Brain microvascular endothelial cell (primary cell): Measurements from ENCODE around the gene RNFT2.

Experiments used
- DNase-seq: peaks from one replicate; pipeline ENCODE4 v3.0.0-alpha.2; 2020
- H3K27ac ChIP-seq: fragments of 250-450 bp; sonication (Bioruptor Pico); 2 replicates; pipeline ENCODE4 v1.5.1; 2020; ENCODE audit warnings: mild to moderate bottlenecking, moderate library complexity
- H3K27me3 ChIP-seq: fragments of 250-450 bp; sonication (Bioruptor Pico); replicated peaks from 2 replicates; pipeline ENCODE4 v1.5.1; 2020; ENCODE audit warnings: mild to moderate bottlenecking
- H3K36me3 ChIP-seq: fragments of 250-450 bp; sonication (Bioruptor Pico); replicated peaks from 2 replicates; pipeline ENCODE4 v1.5.1; 2020; ENCODE audit warnings: mild to moderate bottlenecking
- H3K4me3 ChIP-seq: 2 replicates; pipeline ENCODE4 v1.5.1; 2011; ENCODE audit warnings: low read depth, mild to moderate bottlenecking, control low read depth, low read length, moderate library complexity
- in situ Hi-C: cut with HindIII; loops from 2 replicates; pipeline ENCODE4 v1.10.0; 2017; ENCODE audit warnings: low sequenced_read_pairs, low pct_ligation_motif_present
- TF ChIP-seq, protein P1 (sequence below): IDR thresholded peaks from 2 replicates; pipeline ENCODE4 v1.5.1; 2011; ENCODE audit warnings: low read depth, mild to moderate bottlenecking, moderate library complexity, low read length, control low read depth, inconsistent platforms; ENCODE audit errors: missing control alignments

Gene RNFT2

DNA sequence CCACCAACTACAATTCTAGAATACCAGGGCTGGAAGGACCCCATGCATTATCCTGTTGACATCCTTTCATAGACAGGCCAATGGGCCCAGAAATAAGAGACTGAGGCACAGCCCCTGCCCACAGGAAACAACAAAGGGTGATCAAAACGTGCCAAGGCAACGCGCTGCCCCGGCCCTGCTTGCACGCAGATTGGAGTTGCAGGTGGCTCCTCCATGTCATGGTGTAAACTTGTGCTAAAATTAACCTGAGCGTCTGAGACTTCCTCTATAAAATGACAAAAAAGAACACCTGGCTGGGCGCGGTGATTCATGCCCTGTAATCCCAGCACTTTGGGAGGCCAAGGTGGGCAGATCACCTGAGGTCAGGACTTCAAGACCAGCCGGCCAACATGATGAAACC lies 30.4 kb upstream of the RNFT2 start:
- Histone ChIP-seq H3K36me3 (no peaks in the 10 kb centered on the region), H3K27ac (no peak overlapping the region), H3K27me3 (peaks cover 3% of the 10 kb centered on the region), H3K4me3 (no peak overlapping the region)
- DNase-seq = no peak
- TF ChIP-seq, protein P1, sequence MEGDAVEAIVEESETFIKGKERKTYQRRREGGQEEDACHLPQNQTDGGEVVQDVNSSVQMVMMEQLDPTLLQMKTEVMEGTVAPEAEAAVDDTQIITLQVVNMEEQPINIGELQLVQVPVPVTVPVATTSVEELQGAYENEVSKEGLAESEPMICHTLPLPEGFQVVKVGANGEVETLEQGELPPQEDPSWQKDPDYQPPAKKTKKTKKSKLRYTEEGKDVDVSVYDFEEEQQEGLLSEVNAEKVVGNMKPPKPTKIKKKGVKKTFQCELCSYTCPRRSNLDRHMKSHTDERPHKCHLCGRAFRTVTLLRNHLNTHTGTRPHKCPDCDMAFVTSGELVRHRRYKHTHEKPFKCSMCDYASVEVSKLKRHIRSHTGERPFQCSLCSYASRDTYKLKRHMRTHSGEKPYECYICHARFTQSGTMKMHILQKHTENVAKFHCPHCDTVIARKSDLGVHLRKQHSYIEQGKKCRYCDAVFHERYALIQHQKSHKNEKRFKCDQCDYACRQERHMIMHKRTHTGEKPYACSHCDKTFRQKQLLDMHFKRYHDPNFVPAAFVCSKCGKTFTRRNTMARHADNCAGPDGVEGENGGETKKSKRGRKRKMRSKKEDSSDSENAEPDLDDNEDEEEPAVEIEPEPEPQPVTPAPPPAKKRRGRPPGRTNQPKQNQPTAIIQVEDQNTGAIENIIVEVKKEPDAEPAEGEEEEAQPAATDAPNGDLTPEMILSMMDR = no peak
- in situ Hi-C loops = no loop called here

DNA sequence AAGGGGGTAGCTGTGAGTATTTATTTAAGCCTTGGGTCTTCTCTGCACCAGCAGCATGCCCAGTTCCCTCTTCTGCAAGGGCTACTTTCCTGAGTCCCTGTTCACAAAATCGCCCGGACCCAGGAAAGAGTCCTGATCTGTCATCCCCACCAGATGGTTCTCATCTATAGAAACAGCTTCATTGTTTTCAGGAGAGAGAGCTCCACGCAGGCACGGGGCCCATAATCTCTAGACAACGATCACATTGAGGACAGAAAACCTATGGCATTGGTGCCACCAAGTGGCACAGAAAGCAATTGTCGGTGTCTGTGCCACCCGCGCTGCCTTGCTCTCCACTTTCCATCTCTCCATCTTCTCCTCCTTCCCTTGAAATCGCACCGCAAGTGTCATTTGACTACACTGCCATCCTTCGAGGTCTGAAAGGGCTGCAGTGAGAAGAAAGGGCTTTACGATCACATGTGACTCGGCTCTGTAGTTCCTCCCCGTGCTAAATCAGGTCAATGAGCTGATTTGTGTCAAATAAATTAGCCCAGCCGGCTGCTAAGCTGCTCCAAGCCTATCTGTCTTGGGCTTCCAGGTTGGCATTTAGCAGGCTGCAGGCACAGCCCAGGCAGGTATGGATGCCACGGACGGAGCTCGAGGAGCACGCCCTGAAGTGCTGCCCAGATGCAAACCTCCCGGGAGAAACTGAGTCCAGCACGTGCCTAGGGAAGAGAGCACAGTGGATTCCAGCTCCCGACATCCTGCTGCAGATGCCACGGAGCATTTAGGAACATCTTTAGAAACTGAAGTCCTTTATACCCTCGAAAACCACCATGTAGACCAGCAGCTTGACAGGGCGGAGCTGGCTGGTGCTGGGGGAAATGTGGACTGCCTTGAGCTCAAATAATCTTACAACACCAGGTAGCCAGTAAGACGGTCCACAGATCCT lies 29.0 kb upstream of the RNFT2 start:
- Histone ChIP-seq H3K36me3 (no peaks in the 10 kb centered on the region), H3K4me3 (no peak overlapping the region), H3K27me3 (peaks cover 3% of the 10 kb centered on the region), H3K27ac (no peak overlapping the region)
- in situ Hi-C loops = no loop called here
- DNase-seq = peak; percentile 35
- TF ChIP-seq, protein P1 = peak; percentile 67

DNA sequence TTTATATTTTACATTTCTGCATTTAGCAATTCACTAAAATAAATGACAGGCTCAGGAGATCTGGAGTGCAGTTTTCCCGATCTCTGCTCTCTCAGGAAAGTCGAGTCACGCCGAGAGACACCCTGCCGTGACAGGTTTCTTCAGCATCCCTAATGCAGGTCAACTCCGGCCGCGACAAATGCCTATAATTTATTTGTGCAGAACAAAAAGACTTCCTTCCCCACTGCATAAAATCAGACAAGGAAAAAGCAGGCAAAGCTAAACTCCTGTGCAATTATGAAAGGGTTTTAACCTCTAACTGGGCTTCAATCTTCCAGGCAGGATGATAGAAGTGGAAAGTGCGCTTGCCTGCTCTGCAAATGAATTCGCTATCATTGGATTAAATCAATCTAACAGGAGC lies 28.3 kb upstream of the RNFT2 start:
- Histone ChIP-seq H3K27ac (no peak overlapping the region), H3K4me3 (no peak overlapping the region), H3K36me3 (no peaks in the 10 kb centered on the region), H3K27me3 (peaks cover 3% of the 10 kb centered on the region)
- TF ChIP-seq, protein P1 = no peak
- in situ Hi-C loops = no loop called here
- DNase-seq = no peak

DNA sequence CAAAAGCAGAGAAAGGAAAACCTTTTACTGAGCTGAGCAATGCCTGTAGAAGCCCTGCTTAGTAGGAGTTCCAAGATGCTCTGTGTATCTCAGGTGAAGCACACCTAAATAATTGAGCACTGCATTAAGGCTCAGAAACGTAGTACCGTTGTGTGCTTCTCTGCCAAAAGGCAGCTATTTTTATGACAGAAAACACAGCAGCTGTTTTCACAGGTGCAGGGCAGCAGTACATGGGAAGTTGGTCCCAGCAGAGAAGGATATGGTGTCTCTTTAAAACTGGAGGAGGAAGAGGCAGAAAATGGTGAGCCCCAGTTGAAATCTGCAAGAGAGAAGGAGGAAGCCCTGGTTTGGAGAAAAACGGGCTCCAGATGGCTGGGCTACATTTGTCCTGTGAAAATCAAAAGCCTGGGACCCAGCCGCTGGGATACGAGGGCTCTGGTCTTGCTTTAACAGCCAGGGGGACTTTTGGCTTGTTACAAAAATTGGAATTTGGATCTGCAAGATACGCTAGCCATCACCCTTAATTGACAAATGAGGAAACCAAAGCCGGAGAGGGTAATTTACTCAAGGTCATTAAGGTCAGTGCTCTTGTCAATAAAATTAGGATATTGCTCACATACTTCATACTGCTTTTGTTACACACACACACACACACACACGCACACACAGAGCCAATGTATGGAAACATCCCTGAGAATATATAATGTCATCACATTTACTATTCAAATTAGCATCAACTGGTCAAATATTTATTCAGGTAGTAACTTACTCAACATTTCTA lies 27.6 kb upstream of the RNFT2 start:
- Histone ChIP-seq H3K36me3 (no peaks in the 10 kb centered on the region), H3K27me3 (peaks cover 3% of the 10 kb centered on the region), H3K27ac (no peak overlapping the region), H3K4me3 (no peak overlapping the region)
- no peak for DNase-seq
- TF ChIP-seq, protein P1 = no peak
- in situ Hi-C loops = no loop called here

DNA sequence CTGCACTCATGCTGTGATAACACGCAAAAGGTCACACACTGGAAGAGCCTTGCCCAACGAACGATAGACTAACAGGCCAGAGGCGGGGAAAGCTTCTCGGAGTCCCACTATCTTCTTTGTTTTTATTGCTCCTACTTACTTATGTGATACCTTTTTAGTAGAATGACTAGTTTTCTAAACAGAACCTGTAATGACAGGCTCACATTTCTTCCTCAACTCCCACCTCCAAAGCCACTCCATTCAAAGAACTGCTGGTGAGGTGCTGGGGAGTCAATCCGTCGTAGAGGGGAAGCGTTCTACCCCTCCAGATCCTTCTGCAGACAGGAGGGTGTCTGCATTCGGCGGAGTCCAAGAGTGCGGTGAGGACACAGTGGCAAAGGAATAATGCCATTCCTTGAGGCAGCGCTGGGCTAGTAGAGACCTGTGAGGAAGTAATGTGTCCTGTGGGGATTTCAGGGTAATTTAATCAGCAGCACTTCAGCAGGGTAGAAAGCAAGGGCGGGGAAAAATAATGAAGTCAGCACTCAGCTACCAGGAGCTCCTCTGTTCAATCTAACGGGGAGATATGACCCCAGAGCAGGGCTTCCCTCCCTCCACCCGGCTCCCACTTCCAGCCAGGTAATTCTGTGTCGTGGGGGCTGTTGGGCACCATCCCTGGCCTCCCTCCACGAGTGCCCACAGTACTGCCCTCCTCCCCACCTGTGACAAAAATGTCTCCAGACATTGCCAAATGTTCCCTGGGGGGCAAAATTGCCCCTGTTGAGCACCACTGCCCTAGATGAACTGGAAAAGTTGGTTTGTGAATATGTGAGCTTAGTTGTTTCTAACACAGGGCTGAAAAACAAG lies 25.4 kb upstream of the RNFT2 start:
- in situ Hi-C loops = no loop called here
- no peak for DNase-seq
- TF ChIP-seq, protein P1 = no peak
- no peak overlapping the region for H3K4me3 ChIP-seq
- peaks cover 3% of the 10 kb centered on the region for H3K36me3 ChIP-seq
- H3K27ac ChIP-seq = no peak overlapping the region
- H3K27me3 ChIP-seq = peaks cover 3% of the 10 kb centered on the region
